Kidney epithelial cell (primary cell): Measurements from ENCODE around the gene GRM8. TPM values are rescaled to one million over a fixed set of nuclear protein-coding genes. Genes with fewer than 3 reads are reported as not detected.
A peak's percentile ranks its signal among the peaks of the same experiment; 100 is the strongest.
"Not testable (repeated sequence)": the region's sequence is repeated elsewhere in the genome, so short reads cannot be mapped to it uniquely, and the experiment has no call there.

ENCODE experiments used
- DNase-seq: peaks from one replicate; pipeline ENCODE4 v3.0.0-alpha.2; 2010; ENCODE audit warnings: low read depth
- H3K27me3 ChIP-seq: 2 replicates; pipeline ENCODE4 v1.6.0; 2011; ENCODE audit warnings: low read length; ENCODE audit not compliant: control insufficient read depth, insufficient read depth
- H3K36me3 ChIP-seq: 2 replicates; pipeline ENCODE4 v1.5.1; 2011; ENCODE audit warnings: low read length; ENCODE audit not compliant: control insufficient read depth, insufficient read depth
- H3K4me3 ChIP-seq: 2 replicates; pipeline ENCODE4 v1.5.1; 2011; ENCODE audit warnings: low read depth, mild to moderate bottlenecking, control low read depth, low read length
- total RNA-seq: library from RNA; depleted of rRNA; stranded (reverse); fragments of >200 nt; gene quantifications from 2 replicates; pipeline ENCODE4 v1.2.3, GENCODE V29; 2015
- TF ChIP-seq, protein P1 (sequence below): IDR thresholded peaks from 2 replicates; pipeline ENCODE4 v1.5.1; 2011; ENCODE audit warnings: mild to moderate bottlenecking, moderate library complexity, low read length, control low read depth, inconsistent platforms; ENCODE audit not compliant: insufficient read depth, poor library complexity, severe bottlenecking

GRM8 gene
- total RNA-seq, 1 donor from 2014 or later: 0.17 TPM

DNA sequence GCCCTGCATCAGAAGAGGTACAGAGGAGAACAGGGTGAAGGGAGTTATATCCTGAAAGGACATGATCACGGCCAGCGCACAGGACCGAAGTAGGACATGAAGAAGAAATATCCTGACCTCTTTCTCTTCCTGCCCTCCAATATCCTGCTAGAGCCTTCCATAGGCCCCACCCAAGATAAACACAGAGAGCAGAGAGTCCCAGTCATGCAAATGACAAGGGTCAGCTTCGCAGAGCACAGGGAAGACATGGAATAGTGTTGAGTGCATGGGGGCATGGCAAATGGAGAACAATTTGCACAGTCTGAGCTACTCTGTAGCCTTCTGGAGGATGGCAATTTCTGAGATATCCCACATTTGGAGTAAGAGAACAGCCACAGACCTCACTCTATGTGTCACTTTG, 371.4 kb downstream of the GRM8 start:
- TF ChIP-seq, protein P1, sequence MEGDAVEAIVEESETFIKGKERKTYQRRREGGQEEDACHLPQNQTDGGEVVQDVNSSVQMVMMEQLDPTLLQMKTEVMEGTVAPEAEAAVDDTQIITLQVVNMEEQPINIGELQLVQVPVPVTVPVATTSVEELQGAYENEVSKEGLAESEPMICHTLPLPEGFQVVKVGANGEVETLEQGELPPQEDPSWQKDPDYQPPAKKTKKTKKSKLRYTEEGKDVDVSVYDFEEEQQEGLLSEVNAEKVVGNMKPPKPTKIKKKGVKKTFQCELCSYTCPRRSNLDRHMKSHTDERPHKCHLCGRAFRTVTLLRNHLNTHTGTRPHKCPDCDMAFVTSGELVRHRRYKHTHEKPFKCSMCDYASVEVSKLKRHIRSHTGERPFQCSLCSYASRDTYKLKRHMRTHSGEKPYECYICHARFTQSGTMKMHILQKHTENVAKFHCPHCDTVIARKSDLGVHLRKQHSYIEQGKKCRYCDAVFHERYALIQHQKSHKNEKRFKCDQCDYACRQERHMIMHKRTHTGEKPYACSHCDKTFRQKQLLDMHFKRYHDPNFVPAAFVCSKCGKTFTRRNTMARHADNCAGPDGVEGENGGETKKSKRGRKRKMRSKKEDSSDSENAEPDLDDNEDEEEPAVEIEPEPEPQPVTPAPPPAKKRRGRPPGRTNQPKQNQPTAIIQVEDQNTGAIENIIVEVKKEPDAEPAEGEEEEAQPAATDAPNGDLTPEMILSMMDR: no peak
- Histone ChIP-seq H3K4me3 (no peak overlapping the region), H3K27me3 (no peaks in the 10 kb centered on the region), H3K36me3 (no peaks in the 10 kb centered on the region)
- DNase-seq: no peak

DNA sequence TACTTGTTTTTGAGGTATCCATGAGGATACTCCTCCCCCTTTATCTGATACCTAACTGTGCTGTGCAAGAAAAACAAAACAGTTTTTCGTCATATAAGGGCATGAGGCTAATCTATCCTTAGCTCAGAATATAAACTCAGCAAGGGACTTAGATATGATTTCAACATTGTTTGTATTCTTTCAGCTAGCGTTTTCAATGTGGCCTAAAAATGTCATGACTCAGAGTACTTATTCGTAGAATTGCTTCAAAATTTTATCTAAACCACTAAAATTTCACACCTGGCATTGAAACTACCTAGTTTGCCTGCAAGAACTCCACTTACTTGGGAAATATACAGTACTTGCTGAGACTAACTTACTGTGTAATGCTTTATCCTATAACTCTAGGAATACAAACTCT, 376.2 kb downstream of the GRM8 start:
- not testable (repeated sequence) for H3K36me3 ChIP-seq, DNase-seq, H3K4me3 ChIP-seq, H3K27me3 ChIP-seq

DNA sequence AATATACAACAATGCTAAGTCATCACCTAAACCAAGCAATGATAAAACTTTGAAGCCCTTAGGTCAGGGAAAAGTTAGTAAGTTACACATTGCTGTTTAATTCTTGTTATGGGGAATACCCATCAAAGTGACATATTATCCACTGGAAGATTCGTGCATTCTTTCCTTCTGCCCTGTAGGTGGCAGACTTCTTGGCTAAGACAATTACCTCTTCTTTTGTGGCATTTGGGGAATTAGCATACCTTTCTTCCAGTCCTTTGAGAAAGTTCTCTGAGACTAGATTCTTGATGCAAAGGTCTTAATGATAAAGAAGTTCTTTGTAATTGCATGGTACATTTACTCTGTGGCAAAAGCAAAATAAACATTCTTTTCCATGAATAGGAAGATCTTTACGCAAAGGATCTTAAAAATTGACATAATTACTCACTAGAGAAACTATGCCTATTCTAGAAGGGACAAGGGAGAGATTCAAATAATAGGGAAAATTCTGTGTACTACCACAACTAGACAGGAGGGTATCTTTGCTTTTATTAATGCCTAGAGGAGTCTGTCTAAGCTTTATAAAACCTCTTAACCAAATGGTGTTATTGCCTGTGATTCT, 395.9 kb downstream of the GRM8 start:
- H3K36me3 ChIP-seq: no peaks in the 10 kb centered on the region
- TF ChIP-seq, protein P1: peak; percentile 68
- H3K4me3 ChIP-seq: no peak overlapping the region
- H3K27me3 ChIP-seq: no peaks in the 10 kb centered on the region
- no peak for DNase-seq

DNA sequence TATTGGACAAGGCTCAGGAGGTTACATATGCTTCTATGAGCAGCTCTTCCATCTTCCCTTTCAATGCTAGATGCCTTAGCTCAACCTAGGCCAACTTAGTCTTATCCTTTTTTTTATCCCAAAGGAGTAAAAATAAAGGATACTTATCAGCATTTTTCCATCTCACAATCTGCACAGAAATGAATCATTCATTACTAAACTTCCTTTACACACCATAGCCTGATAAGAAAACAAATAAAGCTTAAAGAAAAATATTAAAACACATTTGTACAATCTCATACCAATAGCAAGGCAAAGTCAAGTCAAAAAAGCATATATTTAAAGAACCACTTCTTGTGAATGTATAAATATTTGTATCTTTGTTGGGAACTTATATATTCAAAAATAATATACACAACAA, 407.4 kb downstream of the GRM8 start:
- TF ChIP-seq, protein P1: no peak
- no peaks in the 10 kb centered on the region for H3K27me3 ChIP-seq
- no peaks in the 10 kb centered on the region for H3K36me3 ChIP-seq
- H3K4me3 ChIP-seq: no peak overlapping the region
- DNase-seq: no peak

DNA sequence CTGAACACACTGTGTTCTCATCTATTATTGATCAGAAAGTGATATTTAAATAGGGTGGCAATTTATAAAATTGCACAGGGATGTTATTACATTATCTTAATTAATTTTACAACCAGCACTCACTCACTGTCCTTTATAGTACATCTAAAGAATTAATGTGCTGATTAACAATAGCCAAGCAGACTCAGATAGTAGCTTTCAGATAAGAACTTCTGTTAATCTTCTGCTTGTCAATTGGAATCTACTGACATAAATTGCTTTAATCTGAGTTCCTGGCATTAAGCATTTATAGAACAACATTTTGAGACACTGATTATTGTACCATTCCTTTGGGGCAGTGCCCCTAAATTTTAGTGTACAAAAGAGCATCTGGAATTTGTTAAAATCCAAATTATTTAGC, 408.9 kb downstream of the GRM8 start:
- H3K27me3 ChIP-seq: no peaks in the 10 kb centered on the region
- TF ChIP-seq, protein P1: no peak
- H3K4me3 ChIP-seq: no peak overlapping the region
- no peak for DNase-seq
- H3K36me3 ChIP-seq: no peaks in the 10 kb centered on the region

DNA sequence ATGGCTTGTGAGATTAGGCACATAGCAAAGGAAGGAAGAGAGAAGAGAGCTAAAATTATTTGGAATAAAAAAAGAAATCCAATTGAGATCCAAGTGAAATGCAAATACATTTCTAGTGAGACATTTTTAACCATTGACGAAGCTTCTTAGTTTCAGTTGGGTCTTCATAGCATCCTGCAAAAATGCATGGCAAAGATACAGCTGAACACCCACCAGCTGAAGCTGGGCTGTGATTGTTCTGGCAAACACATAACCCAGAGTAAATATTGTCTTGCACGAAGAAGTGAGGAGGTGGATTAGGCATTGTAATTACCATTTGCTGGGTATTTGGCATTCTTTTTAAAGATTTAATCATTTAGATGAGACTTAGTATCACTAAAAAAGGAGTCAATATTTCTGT, 409.4 kb downstream of the GRM8 start:
- DNase-seq: no peak
- Histone ChIP-seq H3K4me3 (no peak overlapping the region), H3K27me3 (no peaks in the 10 kb centered on the region), H3K36me3 (no peaks in the 10 kb centered on the region)
- TF ChIP-seq, protein P1: no peak
